Fibroblast of peridontal ligament (primary cell): Measurements from ENCODE around the gene PPP1R3E.

Experiments used
- DNase-seq: peaks from one replicate; pipeline ENCODE4 v3.0.0-alpha.2; 2010; ENCODE audit errors: extremely low read depth

Gene PPP1R3E

DNA sequence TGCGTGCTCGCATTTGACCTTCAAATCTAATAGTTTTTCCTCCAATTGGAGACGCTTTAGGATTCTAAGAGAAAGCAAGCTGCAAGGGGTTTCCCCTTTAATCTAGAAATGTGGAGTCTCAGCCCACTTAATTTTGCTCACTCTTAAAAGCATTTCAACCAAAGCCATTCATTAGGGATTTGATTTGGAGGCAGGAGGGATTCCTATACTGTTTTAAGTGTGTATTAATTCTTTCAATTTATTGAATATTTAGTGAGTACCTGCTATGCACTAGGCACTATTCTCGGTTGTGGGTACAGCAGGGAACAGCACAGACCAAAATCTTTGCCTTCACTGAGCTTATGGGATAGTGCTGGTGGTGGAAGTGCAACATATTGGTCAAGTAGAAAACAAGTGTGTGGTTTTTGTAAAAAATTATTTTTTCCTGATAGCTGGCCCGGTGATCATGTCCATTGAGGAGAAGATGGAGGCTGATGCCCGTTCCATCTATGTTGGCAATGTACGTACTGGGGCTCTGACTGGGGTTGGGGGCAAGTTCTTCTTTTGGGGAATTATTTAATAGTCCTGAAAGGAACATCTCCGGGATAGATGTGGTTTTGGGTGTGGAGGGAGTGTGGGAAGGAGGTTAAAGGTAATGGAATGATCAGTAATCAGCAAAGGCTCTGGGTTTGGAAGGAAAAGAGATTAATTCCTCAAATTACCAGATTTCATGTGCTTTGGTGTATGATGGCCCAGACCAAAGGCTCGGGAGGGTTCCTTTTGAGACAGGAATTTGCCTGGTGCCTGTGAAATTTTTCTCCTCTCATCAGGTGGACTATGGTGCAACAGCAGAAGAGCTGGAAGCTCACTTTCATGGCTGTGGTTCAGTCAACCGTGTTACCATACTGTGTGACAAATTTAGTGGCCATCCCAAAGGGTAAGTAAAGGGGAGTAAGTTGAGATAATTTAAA lies 20.2 kb upstream of the PPP1R3E start:
- no peak for DNase-seq

DNA sequence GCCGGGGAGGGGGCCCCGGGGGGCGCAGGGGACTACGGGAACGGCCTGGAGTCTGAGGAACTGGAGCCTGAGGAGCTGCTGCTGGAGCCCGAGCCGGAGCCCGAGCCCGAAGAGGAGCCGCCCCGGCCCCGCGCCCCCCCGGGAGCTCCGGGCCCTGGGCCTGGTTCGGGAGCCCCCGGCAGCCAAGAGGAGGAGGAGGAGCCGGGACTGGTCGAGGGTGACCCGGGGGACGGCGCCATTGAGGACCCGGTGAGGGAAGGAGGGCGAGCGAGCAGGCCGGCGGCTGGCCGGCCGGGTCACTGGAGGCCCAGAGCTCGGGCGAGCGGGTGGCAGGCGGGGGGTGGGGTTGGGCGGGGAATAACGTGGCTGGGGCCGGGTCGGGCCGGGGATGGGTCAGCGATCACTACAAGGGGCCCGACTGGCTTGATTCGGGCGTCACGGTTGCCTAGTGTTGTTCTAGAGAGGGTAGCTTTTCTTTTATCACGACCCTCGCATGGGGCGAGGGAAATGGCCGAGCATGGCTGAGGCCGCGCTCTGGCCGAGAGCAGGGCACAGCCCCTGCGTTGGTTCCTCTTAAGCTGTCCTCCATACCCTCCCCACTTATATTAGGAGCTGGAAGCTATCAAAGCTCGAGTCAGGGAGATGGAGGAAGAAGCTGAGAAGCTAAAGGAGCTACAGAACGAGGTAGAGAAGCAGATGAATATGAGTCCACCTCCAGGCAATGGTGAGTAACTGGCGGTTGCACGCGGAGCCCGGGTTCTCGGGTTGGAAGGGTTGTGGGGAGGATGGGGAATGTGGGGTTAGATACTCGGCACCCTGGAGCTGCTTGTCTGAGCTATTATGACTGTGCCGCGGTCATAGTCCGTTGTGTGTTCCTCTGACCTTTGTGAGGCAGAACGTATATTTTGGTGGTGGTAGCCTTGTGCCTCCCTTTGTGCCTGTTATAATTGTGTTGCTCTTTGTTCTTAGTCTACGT lies 19.2 kb upstream of the PPP1R3E start:
- DNase-seq: peak; percentile 46

DNA sequence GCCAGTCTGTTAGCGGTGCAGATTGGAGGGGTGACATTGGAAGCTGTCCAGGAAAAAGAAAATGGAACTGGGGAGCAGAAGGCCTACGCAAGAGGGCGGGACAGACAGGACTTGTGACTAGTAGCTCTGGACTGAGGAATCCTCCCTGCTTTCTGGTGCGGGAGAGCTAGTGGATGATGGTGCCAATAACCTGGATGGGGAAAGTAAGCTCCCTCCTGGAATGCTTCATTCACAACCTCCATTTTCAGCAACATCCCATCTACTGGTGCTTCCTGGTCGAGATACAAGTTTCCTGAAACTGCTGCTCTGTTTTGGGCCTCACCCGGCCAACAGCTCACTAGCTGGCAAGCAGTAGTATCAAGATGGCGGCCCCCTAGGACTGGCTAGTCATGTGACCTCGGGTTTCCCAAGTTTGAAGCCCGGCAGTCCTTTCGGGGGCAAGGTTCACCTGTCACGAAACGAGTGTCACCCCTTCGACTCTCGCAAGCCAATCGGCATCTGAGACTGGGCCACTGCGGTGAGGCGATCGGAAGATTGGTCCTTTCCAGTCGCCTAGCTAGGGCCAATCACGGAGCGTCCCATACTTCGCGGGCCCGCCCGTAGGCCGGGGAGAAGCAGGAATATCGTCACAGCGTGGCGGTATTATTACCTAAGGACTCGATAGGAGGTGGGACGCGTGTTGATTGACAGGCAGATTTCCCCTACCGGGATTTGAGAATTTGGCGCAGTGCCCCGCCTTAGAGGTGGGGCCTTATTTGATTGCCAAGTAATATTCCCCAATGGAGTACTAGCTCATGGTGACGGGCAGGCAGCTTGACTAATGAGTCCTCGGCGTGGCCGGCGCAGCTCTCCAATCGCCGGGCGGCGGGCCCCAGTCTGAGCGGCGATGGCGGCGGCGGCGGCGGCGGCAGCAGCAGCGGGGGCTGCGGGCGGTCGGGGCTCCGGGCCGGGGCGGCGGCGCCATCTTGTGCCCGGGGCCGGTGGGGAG lies 18.2 kb upstream of the PPP1R3E start, which contains the start of gene PABPN1:
Gene PABPN1 (plus strand): TSS at position 874 of the 988 bp plus-strand sequence. CDS start 13 bp downstream, at position 887.
- peak; percentile 100 for DNase-seq

DNA sequence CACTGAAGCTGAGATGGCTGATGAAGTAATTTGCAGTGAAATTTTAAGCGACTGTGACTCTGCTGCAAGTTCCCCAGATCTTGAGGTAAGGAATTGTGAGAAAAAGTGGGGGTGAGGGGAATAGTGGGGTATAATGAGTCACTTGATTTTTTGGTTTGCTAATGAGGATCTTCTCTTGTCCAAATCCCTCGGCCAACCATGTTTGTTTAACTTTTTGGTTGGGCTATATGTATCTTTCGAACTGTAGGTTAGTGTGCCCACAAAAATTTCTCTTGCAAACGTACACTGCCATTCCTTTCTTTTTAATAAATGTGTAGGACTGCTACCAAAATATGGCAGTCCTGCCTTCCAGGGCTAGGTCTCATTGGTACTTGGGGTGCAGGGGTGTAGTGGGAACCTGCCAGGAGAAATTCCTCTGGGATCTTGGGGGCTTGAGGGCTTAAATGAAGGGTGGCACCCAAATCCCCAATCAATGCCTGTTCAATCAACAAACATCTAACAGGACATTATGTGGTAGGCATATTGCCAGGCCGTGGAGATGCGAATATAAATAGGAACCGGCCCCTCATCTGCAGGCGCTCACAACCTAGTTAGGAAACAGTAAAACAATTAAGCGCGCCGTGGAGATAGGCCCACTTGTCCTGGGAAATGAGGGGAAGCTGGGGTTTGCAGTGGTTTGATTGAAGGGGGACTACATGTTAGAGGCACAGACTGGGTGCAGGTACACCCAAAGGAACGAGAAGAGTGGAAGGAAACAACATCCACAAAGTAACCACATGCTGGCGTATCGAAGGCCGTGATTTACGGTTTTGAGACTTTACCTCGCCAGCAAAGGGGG lies 17.3 kb upstream of the PPP1R3E start:
- no peak for DNase-seq

DNA sequence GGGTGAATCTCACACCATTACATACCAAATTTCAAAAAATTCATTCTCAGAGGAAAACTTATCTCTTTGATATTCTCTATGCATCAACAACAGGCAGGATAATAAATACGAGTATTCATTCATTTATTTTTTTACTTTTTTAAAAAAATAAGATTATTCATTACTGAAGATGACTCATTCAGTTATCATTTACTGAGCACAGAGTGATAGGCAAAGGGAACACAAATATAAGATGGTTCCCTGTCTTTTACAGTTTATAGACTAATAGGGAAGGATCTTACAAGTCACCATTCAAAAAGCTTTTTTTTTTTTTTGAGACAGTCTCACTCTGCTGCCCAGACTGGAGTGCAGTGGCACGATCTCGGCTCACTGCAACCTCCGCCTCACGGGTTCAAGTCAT lies 13.6 kb upstream of the PPP1R3E start:
- DNase-seq: no peak

DNA sequence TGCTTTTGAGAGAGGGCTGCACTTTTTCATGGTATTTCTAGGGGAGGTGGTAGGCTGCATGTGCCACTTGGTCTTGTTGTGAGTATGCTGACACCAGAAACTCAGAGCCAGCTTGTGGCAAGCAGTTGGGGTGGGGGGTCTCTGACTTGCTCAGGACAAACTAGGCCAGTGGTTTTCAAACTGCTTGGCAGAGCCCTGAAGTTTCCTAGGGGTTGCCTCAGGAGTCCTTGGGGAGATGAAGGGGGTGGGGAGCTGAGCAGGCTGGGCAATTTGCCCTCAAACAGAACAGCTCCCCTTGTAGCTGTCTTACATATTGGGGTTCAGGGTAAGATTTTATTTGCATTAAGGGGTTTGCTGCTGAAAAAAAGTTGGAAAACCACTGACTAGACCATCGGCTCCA lies 7.9 kb upstream of the PPP1R3E start:
- DNase-seq: no peak

DNA sequence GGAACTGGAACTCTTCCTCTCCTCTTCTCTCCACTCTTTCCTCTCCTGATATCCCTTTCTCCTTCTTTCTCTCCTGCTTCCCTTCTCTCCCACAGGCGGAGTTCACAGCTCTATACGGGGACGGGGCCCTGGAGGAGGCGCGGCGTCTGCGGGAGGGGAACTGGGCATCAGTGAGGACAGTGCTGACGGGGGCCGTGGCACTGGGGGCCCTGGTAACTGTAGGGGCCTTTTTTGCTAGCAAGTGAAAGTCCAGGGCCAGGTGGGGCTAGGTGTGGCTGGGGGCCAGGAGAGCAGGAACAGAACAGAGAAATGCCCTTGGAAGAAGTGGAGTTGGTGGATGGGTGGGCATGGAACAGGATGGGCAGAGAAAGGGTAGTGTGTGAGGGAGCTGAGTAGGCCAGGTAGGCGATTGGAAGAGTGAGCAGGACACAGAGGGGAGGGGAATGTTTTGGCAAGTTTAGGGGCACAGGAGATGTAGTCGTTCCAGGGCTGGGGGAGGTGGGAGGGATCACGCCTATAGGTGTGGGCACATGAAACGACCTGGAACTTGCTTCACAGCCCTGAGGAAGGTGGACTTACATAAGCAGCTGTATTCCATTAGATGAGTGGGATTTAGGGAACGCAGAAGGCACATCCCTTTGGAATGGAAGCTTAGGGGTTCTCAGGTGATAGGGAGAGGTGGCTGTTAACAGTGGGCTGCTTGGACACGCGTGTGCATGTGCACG lies 6.2 kb upstream of the PPP1R3E start:
- DNase-seq: no peak

DNA sequence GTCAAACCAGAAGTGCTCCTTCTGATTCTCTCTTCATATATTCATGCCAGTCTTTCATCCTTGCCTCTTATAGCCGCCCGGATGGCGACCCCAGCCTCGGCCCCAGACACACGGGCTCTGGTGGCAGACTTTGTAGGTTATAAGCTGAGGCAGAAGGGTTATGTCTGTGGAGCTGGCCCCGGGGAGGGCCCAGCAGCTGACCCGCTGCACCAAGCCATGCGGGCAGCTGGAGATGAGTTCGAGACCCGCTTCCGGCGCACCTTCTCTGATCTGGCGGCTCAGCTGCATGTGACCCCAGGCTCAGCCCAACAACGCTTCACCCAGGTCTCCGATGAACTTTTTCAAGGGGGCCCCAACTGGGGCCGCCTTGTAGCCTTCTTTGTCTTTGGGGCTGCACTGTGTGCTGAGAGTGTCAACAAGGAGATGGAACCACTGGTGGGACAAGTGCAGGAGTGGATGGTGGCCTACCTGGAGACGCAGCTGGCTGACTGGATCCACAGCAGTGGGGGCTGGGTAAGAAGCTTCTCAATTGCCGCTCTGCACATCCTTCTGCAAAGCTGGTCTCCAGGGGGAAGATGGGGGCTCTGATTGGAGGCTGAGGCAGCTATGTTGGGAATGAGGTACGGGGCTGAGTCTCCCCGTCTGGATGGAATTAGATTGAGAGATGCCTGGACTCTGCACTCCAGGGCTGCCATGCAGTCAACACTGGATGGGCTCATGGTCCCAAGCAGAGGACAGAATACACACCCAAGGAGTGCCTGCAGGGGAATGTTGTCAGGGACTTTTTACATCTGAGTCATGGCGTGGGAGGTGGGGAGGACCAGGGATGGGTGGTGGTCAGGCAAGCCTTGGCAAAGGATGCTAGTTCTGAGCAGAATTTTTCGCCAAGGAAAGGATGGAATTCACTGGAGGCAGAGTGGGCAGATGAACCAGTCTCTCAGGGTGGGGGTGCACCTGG lies 5.3 kb upstream of the PPP1R3E start:
- no peak for DNase-seq

DNA sequence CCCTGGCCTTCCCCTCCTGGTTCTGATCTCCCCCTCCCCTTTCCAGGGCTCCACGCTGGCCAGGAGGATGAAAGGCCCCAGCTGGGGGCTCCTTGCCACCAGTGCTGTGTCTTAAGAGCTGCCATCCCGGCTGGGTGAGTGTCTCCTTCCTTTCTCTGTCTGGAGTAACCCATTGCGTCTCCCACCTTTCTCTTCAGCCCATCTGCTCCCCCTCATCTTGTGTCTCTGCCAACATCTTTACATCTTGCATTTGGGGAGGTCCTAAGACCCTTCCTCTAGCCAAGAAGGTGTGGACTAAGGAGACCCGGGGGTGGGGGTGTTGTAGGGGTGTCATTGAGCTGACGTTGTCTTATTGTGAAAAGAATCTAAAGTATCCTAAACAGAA lies 4.5 kb upstream of the PPP1R3E start:
- no peak for DNase-seq

DNA sequence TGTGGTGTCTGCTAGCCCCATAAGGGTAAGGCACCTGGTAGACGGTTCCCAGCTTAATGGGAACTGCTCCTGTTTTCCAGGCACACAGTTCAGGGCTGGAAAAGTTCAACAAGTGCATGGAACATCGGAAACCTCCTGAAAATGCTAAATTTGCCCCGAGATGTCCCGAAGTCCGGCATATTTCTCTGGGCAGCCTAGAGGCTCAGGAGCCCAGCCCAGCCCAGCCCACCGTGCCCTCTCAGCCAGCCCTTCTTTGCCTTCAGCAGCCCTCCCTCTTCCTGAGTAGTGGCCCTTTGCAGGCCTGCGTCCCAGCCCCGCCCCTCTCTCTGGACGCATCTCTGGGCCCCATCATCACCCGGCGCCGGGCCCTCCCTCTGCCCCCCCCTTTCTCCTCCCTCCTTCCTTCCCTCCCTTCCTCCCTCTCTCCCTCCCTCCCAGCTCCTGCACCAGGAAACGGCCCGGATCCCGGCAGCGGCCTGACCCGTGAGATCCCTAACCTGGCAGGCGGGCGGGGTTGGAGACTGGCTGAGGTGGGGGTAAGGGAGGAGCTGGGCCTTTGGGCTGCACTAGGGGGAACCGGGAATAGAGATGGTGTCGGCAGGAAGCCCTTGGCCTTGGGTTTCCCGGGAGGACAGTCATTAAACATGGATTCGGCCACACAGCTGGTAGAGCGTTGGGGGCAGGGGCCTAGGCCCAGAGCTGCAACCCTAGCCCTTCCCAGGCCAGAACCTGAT lies 3.9 kb upstream of the PPP1R3E start, which contains the start of gene BCL2L2:
Gene BCL2L2 (plus strand): TSS at position 422 of the 734 bp plus-strand sequence. CDS start 935 bp downstream, outside the sequence.
- DNase-seq: peak; percentile 80

DNA sequence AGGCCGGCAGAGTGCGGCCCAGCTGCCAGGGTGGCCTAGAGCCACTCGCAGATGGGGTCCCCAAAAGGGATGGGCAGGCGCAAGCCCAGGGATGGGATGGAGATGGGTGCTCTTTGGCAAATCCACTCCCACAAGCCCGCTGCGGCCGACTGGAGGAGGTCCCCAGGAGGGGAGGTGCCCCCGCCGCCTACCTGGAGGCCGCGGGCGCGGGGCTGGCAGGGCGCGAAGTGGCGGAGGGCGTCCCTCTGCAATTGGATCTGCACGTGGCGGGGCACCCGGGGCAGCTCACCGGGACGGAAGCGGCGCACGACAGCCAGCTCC lies 730 bp downstream of the PPP1R3E start:
- no peak for DNase-seq

DNA sequence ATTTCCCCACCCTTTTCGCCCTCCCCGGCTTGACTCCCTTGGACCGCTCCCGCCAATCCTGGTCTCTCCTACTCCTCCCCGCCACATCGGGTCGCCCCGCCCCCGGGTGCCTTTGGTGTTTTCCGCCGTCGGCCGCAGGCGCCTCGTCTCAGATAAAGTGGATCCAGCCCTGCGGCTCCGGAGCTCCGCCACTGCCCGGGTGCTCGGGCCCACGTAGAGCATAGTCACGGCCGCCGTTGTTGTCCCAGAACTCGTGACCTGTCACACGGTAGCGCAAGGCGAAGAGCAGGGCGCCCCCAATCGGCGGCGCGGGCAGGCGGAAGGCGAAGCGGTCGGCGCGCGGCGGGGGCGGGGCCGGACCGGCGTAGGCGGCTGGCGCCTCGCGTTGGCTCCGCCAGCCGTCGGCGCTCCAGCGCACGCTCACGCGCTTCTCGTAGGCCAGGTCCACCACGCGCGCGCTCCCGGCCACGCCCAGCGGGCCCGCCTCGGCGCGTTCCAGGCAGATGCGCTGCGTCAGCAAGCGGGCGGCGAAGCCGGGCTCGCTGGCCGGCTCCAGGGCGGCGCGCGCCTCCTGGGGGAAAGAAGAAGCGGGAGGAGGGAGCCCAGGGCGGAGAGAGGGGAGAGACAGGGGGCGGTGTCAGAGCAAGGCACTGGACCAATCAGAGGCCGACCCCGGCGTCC lies 1.2 kb downstream of the PPP1R3E start:
- DNase-seq: peak; percentile 97

DNA sequence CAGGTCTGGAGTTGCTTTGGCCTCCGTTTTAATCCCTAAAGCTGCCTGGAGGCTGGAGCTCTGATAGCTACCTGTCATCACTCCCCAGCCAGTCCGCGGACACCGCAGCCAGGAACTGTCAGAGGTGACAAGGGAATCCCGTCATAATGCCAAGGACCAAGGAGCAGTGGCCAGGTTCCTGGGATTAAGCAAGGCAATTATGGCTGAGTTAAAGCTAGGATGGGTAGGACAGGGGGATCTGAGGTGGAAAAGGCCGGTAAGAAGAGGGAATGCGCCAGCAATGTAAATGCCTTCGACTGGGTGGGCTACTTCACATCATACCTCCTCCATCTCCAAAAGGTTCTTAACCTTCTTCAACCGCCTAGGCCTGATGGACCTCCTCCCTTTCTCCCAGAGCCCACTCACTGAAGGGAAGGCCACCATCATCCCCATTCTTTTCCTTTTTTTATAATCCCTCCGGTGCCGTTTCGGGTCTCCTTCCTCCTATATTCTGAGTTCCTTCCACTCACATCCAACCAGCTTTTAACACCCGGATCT lies 1.9 kb downstream of the PPP1R3E start:
- DNase-seq: no peak

DNA sequence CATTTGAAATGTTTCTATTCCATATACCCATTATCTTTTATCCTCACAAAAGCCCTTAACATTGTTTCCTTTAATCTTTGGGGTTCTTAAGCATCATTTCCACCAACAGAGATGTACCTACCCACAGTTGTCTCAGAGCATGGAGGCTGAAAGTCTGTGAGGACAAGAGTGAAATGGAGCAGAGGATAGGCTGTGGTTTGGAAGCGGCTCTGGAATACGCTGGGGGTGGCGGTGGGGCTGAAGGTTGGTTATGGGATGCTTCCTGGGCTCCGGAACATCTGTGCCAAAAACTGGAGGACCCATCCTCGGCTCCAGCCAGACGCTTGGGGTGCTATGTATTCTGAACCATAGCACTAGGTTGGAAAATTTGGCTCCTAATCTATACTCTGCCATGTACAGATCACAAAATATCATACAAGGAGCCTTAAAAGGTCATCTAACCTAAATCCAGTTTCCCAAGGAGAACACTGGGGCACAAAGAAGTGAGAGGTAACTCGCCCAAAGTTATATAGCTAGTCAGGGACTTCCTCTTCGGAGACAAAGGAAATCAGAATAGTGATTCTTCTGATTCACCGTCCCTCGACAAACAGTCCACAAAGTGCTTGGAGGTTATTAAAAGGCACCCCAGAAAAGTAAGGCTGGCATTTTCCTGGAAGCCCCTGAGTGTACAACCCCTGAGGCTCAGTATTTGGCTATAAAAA lies 2.5 kb downstream of the PPP1R3E start:
- DNase-seq: no peak

DNA sequence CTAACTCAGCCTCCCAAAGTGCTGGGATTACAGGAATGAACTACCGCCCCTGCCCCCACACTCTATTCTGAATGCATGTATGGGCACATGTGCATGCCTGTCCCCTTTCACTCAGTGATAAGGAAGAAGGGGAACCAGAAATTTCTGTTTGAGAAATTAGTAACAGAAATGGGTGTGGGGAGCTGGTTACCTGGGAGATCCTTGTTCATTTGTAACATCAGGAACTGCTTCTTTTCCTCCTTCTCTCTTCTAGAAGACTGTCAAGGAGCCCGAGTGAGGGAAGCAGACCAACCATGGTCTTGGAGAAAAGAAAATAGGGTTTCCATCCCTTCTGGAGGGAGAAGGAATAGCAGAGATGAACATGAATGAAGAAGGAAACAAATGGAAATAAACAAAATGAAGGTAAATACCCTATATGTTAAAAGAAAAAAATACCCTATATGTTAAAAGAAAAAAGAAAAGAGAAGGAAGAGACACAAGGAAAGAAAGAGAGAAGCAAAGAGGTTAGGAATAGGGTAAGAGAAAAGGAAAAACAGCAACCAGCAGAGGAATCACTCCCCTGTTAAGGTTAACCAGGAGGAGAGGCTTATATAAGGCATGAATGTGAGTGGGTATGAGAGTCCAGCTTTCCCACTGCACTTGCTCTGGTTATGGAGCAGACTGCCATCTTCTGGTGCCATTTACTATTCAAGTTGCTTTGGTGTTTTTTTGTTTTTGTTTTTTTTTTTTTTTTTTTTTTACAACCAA lies 3.3 kb downstream of the PPP1R3E start:
- DNase-seq: peak; percentile 83
